Activated effector memory CD4-positive, alpha-beta T cell treated with Interleukin-2 at 50 U/mL for 16 hours (primary cell): ENCODE measurements around the gene CTTNBP2.

Experiments used
- DNase-seq: peaks from one replicate; pipeline ENCODE4 v3.0.0-alpha.2; 2020

Gene CTTNBP2

GRCh38 chr7:117870448-117871130 is 2.7 kb downstream of the CTTNBP2 start:
- no peak for DNase-seq

DNA sequence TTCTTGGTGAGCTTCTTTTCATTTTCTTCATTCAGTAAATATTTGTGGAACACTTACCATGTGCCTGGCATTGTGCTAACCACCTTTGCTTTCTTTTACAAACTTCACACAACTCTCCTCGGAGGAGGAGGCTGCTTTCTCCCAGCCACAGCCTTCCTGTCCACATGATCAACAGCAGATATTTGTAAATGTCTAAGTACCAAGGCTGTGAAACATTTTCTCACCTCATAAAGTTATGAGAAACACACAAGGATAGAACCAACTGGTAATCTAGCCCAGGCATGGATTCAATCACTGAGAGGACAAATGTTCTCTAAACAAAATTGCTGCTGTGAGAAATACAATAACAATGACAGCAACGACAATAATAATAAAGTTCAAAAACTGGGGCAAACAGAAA is 3.9 kb downstream of the CTTNBP2 start:
- DNase-seq: no peak

- DNase-seq: no peak
Observed at GRCh38 chr7:117863618-117864017, 9.6 kb downstream of the CTTNBP2 start.

- no peak for DNase-seq
Observed at GRCh38 chr7:117862378-117862777, 10.9 kb downstream of the CTTNBP2 start.

DNA sequence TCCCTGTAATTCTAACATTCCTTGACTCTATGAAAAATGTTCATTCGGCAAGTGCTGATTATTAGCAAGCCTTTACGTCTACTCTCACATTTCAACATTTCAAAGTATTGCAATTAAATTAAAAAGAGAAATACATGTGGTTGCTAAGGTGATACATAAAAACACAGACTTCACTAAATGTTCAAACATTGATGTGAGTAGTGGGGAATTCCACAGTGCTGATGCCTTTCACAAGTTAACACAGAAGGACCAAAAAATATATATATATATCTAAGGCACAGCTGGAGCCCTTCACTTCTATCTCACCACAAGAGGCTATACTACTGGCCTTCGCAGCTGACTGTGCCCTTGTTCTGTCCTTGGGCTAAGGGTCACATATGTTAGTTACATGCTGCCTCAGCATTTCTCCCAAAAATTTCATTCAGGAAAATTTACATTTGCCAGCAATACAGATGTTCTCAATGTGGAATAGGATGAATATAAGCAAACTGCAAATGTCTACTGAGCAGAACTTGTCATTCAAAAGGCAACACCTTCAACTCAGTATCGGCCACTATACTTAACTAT is 13.9 kb downstream of the CTTNBP2 start:
- DNase-seq: no peak

- DNase-seq: no peak
Observed at GRCh38 chr7:117858712-117859111, 14.5 kb downstream of the CTTNBP2 start.

GRCh38 chr7:117857718-117858117 is 15.5 kb downstream of the CTTNBP2 start:
- no peak for DNase-seq

GRCh38 chr7:117856196-117856595 is 17.0 kb downstream of the CTTNBP2 start:
- DNase-seq: no peak

DNA sequence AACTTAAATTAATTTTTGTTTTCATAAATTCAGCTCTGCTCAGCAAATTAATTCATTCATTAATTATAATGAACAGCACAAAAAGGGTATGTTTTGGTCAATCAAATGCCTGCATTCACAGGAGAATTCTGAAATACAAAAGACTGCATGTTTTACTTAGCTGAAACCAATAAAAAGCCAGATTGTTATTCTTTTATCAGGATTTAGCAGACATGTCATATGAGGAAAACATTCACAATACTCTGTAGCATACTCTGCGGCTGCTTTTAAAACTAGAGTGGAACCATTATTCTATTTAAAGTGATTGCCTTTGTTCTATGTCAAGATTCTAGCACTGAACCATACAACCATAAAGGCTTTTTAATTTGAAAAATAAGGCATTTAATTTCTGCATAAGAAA is 19.1 kb downstream of the CTTNBP2 start:
- DNase-seq: no peak

DNA sequence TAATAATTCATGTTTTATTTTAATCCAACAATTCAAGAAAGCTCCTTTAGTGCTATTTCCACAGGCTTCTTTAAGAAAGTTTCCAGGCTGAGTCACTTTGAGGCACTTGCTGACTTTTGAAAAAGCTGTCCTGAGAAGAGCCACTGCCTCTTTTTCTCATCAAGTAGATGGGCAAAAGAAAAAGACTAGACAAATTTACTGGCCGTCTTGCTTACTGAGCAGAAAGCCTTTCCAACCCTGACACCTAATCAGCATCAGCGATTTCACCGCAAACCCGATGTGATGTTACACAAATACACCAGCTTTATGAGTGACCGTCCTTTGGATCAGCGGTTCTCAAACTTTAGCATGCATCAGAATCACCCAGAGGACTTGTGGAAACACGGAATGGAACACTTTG is 24.3 kb downstream of the CTTNBP2 start:
- no peak for DNase-seq

DNA sequence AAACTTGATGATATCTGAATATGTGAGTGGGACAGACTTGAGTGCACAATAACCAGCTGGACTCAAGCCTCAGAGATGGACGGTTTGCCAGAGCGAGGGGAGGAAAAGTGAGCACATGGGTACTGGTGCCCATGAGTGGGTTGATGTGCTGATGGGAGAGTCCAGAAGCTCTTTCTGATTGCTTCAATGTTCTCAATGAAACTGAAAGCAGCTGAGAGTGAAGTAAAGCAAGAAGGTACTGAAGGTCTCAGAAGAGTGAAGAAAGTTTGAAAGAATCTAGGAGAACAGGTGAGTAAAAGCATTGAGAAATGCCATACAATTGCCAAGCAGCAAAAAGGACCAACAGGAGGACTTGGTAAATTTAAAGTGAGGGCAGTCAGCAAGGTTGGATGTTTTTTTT is 28.6 kb downstream of the CTTNBP2 start:
- DNase-seq: no peak

DNA sequence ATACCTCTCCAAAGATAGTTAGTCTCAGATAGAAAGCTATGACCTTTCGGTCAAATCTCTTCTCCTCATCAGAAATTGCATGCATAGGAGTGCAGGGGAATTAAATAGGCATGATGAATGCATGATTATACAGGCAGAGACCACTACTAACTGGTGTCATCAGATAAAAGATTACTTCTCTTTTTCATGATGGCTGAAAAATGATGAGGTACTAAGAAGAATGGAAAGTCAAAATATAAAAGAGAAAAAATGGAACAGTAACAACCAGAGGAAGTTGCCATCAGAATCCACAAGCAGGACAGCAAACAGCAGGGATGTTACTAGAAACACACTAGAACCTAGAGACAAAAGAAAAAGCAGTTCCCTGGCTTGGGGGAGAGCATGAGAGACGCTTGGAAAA is 31.6 kb downstream of the CTTNBP2 start:
- DNase-seq: no peak

DNA sequence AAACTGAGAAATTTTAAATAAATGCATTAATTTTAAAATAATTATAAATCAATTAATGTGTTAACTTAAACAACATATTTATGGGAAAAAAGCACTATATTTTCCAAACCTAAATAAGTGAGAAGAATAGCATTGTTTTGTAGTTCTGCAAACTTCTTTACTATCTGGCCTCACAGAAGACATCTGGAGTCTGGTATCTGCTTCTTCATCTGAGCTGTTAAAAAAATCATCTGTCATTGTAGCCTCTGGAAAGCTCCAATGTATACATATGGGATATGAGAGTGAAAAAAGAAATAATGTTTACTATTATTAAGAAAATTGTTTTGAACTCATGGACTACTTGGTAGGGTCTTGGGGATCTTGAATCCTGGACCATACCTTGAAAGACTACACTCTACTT is 32.2 kb downstream of the CTTNBP2 start:
- no peak for DNase-seq

- DNase-seq: no peak
Observed at GRCh38 chr7:117839507-117839906, 33.7 kb downstream of the CTTNBP2 start.

GRCh38 chr7:117837841-117838240 is 35.4 kb downstream of the CTTNBP2 start:
- no peak for DNase-seq

DNA sequence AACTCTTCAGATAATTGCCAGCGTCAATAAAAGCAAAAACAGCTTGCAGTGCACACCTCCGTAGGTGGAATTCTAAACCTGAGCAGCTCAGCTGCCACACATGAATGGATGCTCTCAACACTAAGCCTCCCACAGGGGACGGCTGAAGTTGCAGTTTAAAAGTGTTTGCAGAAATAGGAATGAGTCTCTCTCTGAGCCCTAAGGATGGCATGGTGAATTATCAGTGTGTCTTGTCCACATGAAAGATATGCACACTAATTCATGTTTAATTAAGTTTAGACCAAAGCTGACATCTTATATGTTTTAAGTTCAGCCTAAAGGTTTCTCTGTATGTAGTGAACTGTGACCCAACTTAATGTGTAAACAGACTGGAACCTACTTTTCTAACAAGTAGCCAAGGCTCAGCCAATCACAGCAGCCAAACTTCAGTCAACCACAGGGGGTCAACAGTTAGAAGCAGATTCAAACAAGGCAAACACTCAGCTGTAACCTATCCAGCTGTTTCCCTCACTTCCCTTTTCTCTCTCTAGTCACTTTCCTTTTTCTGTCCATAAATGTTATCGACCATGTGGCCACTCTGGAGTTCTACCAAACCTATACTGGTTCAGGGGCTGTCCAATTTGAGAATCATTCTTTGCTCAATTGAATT is 38.1 kb downstream of the CTTNBP2 start:
- DNase-seq: no peak

GRCh38 chr7:117830422-117830954 is 42.8 kb downstream of the CTTNBP2 start:
- no peak for DNase-seq

DNA sequence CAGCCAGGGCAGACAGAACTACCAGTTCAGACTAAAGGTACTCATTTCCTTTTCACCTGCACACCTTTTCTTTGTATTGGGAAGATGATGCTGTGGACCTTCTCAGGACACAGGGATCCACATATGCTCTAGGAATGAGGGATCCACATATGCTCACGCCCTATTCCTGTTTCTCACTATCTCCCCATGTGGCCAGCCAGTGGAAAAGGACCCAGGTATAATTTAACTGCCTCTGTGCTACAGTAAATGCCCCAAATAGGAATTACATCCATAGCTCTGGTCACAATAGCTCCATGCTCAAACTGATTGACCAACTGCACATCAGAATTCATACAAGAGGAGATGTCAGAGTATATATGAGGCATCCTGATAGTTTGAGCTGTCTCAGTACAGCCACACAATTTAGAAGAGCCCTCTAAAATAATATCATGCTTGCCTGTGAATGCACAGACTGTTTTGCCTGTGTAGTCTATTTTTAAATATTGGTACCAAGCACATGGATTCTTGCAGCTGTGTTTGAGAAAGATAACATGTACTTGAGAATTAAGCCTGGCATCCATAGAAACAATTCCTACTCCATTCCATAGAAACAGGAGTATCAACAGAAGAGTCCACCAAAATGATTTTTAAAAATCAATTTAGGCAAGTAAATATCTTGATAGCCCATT is 43.7 kb downstream of the CTTNBP2 start:
- no peak for DNase-seq

DNA sequence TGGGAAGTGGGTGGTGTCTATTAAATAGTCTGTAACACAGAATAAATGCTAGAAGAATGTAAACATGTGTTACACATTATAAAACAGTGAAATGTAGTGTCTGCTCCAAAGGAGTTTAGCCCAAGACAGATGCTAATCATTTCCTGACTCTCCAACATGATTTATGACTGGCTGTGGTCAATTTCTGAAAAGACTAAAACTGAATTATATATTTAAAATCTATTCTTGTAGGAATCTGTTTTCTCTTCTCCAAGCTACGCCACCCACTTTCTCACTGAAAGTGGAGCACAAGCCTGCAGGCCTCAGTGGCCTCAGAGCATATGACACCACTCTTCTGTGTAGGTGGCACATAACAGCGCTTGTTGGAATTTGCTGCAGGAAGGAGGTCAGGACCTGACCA is 44.4 kb downstream of the CTTNBP2 start:
- DNase-seq: no peak

- DNase-seq: no peak
Observed at GRCh38 chr7:117827862-117828261, 45.4 kb downstream of the CTTNBP2 start.

- no peak for DNase-seq
Observed at GRCh38 chr7:117825132-117825531, 48.1 kb downstream of the CTTNBP2 start.

DNA sequence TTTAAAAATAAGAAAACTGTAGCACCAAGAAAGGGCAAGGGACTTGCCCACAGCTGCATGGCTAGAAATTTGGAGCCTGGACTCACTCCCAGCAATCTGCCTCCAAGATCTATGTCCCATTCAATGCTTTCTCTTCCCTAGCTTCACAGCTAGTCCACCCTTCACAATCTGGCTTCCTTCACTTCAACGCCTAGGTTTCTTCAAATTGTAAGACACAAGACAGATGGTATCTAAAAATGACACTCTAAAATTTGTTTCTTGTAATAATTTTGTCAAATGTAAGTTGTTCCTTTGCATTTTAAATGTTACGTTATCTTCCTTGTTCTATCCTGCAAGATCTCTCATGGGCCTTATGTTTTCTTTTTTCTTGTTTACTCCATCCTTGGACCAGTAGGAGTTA is 48.6 kb downstream of the CTTNBP2 start:
- DNase-seq: no peak

DNA sequence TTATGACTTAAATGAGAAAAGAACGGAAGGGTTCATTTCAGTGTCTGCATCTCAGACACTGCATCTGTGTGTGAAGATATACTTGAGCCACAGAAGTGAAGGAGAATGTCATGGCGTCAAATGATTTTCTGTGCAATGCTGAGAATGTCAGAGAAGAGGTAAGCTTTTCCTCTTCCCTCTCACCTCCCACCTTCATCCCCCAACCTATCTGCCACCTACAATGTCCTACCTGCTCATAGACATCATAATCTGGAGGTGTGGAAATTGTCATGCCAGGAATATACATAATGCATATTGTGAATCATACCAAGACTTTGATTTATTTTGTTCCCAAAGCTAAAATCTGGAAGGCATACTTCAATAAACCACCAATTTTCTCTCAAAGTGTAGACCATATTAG is 53.7 kb downstream of the CTTNBP2 start:
- DNase-seq: no peak

DNA sequence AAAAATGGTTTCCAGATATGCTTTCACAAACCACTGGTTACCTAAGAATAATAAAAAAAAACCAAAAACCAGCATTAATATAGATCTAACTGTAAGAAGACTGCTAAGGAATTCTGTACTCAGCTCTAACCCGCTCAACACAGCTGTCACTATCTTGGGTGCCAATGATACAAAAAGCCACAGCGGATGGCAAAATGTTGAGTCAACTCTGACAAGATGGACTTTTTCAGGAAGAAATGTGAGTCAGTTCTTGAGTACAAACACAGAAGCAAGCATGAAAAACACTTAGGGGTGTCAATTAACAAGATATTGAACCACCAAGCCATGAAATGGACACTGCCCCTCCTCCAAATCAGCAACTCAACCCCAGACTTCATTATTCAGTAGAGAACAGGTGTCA is 55.0 kb downstream of the CTTNBP2 start:
- DNase-seq: no peak
